HepG2 (cell line): ENCODE measurements around the gene LENEP. TPM values are rescaled to one million over a fixed set of nuclear protein-coding genes. Genes with fewer than 3 reads are reported as not detected.

Source experiments
- FOXP1 ChIP-seq, 2 experiments: fragments of 450-650 bp in 1 of 2; IDR thresholded peaks; 2 replicates each; pipeline ENCODE4 v1.6.1; 2017 to 2018; ENCODE audit warnings: antibody characterized with exemption in 1 of 2
- HES4 ChIP-seq: sonication (generic); formaldehyde crosslinking; IDR thresholded peaks from 2 replicates; pipeline ENCODE4 v1.9.0; 2021; ENCODE audit warnings: mild to moderate bottlenecking, missing genetic modification reagents, borderline replicate concordance
- NR2F2 ChIP-seq: IDR thresholded peaks from 2 replicates; pipeline ENCODE4 v1.6.1; 2012; ENCODE audit warnings: low read depth, inconsistent platforms, borderline replicate concordance
- PAXIP1 ChIP-seq: sonication (generic); formaldehyde crosslinking; conservative IDR thresholded peaks from 2 replicates; pipeline ENCODE4 v1.4.0; 2020; ENCODE audit warnings: mild to moderate bottlenecking, missing genetic modification reagents, moderate library complexity
- TEAD2 ChIP-seq: sonication (generic); formaldehyde crosslinking; IDR thresholded peaks from 2 replicates; pipeline ENCODE4 v1.9.0; 2021; ENCODE audit warnings: missing genetic modification reagents
- TRIM24 ChIP-seq: sonication (generic); formaldehyde crosslinking; IDR thresholded peaks from 2 replicates; pipeline ENCODE4 v1.8.0; 2022; ENCODE audit warnings: mild to moderate bottlenecking, missing genetic modification reagents
- ZBTB10 ChIP-seq: sonication (generic); formaldehyde crosslinking; IDR thresholded peaks from 2 replicates; pipeline ENCODE4 v1.4.0; 2020; ENCODE audit warnings: missing genetic modification reagents, borderline replicate concordance
- ZNF230 ChIP-seq: sonication (generic); formaldehyde crosslinking; IDR thresholded peaks from 2 replicates; pipeline ENCODE4 v1.4.0; 2020; ENCODE audit warnings: mild to moderate bottlenecking, missing genetic modification reagents
- ZXDC ChIP-seq: sonication (generic); formaldehyde crosslinking; IDR thresholded peaks from 2 replicates; pipeline ENCODE4 v1.5.0; 2020; ENCODE audit warnings: mild to moderate bottlenecking, missing genetic modification reagents
- polyA plus RNA-seq, 8 experiments: library from polyadenylated mRNA; depleted of rRNA in 3 of 8; stranded (reverse) in 7 of 8; unstranded in 1 of 8; fragments of >200 nt; fragmentation: Illumina TruSeq in 4 of 8; extraction: Trizol in 4 of 8; gene quantifications; 2 replicates each; pipeline versions ENCODE4 v1.2.1 to v1.2.3, GENCODE V29; 2011 to 2016; ENCODE audit warnings: low read depth in 4 of 8, missing spikeins in 1 of 8, mixed read lengths in 1 of 8; ENCODE audit not compliant: insufficient read depth in 1 of 8
- total RNA-seq, 5 experiments: library from RNA; depleted of rRNA; stranded (reverse); fragments of >200 nt; fragmentation: Illumina TruSeq; extraction: Trizol; gene quantifications; 2 replicates each; pipeline ENCODE4 v1.2.3, GENCODE V29; 2016; ENCODE audit warnings: low read depth in 1 of 5
- TF ChIP-seq, protein P1 (sequence below): sonication (generic); formaldehyde crosslinking; IDR thresholded peaks from 2 replicates; pipeline ENCODE4 v1.8.0; 2022; ENCODE audit warnings: missing genetic modification reagents, mild to moderate bottlenecking, inconsistent platforms, borderline replicate concordance
- TF ChIP-seq, protein P2 (sequence below): IDR thresholded peaks from 2 replicates; pipeline ENCODE4 v1.6.1; 2016; ENCODE audit warnings: low read depth, missing genetic modification reagents, missing compliant biosample characterization

The LENEP gene
- total and polyA plus RNA-seq, 2 of the 13 experiments (the other 11 are each of a cell fraction or from before 2014, with no cell fraction given), result 0.29 TPM; not detected in 1

- no peak for TF ChIP-seq HES4 (CRISPR knock-in tag)
- peak; percentile 72 for TF ChIP-seq PAXIP1 (CRISPR knock-in tag)
- TF ChIP-seq TEAD2 (CRISPR knock-in tag), result no peak
- TF ChIP-seq, protein P1, sequence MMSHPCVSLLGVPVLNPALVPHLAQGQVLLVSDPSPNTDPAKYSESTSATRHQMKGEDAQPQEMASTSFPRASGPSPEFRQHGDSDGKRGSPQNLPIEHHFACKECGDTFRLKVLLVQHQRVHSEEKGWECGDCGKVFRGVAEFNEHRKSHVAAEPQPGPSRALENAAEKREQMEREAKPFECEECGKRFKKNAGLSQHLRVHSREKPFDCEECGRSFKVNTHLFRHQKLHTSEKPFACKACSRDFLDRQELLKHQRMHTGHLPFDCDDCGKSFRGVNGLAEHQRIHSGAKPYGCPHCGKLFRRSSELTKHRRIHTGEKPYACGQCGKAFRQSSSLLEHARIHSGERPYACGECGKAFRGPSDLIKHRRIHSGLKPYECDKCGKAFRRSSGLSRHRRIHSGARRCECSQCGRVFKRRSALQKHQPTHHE, result no peak; the same call in 1 of the 2 replicates
- TF ChIP-seq ZXDC (CRISPR knock-in tag), result no peak
- TF ChIP-seq ZBTB10 (CRISPR knock-in tag), result no peak; the same call in 1 of the 2 replicates
- no peak for TF ChIP-seq FOXP1 (IDR thresholded peaks at IDR 0.05)
- no peak for TF ChIP-seq FOXP1 (CRISPR knock-in tag; IDR thresholded peaks at IDR 0.05)
- no peak for TF ChIP-seq NR2F2
- no peak for TF ChIP-seq ZNF230
- TF ChIP-seq, protein P2, sequence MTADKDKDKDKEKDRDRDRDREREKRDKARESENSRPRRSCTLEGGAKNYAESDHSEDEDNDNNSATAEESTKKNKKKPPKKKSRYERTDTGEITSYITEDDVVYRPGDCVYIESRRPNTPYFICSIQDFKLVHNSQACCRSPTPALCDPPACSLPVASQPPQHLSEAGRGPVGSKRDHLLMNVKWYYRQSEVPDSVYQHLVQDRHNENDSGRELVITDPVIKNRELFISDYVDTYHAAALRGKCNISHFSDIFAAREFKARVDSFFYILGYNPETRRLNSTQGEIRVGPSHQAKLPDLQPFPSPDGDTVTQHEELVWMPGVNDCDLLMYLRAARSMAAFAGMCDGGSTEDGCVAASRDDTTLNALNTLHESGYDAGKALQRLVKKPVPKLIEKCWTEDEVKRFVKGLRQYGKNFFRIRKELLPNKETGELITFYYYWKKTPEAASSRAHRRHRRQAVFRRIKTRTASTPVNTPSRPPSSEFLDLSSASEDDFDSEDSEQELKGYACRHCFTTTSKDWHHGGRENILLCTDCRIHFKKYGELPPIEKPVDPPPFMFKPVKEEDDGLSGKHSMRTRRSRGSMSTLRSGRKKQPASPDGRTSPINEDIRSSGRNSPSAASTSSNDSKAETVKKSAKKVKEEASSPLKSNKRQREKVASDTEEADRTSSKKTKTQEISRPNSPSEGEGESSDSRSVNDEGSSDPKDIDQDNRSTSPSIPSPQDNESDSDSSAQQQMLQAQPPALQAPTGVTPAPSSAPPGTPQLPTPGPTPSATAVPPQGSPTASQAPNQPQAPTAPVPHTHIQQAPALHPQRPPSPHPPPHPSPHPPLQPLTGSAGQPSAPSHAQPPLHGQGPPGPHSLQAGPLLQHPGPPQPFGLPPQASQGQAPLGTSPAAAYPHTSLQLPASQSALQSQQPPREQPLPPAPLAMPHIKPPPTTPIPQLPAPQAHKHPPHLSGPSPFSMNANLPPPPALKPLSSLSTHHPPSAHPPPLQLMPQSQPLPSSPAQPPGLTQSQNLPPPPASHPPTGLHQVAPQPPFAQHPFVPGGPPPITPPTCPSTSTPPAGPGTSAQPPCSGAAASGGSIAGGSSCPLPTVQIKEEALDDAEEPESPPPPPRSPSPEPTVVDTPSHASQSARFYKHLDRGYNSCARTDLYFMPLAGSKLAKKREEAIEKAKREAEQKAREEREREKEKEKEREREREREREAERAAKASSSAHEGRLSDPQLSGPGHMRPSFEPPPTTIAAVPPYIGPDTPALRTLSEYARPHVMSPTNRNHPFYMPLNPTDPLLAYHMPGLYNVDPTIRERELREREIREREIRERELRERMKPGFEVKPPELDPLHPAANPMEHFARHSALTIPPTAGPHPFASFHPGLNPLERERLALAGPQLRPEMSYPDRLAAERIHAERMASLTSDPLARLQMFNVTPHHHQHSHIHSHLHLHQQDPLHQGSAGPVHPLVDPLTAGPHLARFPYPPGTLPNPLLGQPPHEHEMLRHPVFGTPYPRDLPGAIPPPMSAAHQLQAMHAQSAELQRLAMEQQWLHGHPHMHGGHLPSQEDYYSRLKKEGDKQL (CRISPR knock-in tag), result no peak
- no peak for TF ChIP-seq TRIM24 (CRISPR knock-in tag)
Observed at GRCh38 chr1:154999571-155000410, 6.4 kb downstream of the LENEP start (continued).
